NCI-H510A treated with DMSO at 0.1 percent for 48 hours (cell line): ENCODE results near the gene CD300A.
A peak's percentile ranks its signal among the peaks of the same experiment; 100 is the strongest.

Source experiments
- DNase-seq: peaks from one replicate; lab custom pipeline; 2025; lab: John Stamatoyannopoulos, UW

The CD300A gene

GRCh38 chr17:74439691-74440567 lies 26.5 kb upstream of the CD300A start:
- DNase-seq, result no peak

GRCh38 chr17:74441537-74441936 lies 24.9 kb upstream of the CD300A start:
- DNase-seq, result no peak

GRCh38 chr17:74442291-74442669 lies 24.2 kb upstream of the CD300A start:
- DNase-seq, result no peak

- peak; percentile 78 for DNase-seq
Measured at GRCh38 chr17:74442670-74443515, 23.5 kb upstream of the CD300A start.

- DNase-seq, result no peak
Measured at GRCh38 chr17:74443516-74444296, 22.7 kb upstream of the CD300A start.

GRCh38 chr17:74444406-74444805 lies 22.0 kb upstream of the CD300A start:
- DNase-seq, result no peak

GRCh38 chr17:74445158-74445557 lies 21.3 kb upstream of the CD300A start:
- DNase-seq, result no peak

- no peak for DNase-seq
Measured at GRCh38 chr17:74446551-74447500, 19.6 kb upstream of the CD300A start.

GRCh38 chr17:74447628-74448159 lies 18.7 kb upstream of the CD300A start:
- no peak for DNase-seq

- DNase-seq, result no peak
Measured at GRCh38 chr17:74448756-74449155, 17.7 kb upstream of the CD300A start.

- no peak for DNase-seq
Measured at GRCh38 chr17:74449306-74449705, 17.1 kb upstream of the CD300A start.

GRCh38 chr17:74449773-74450172 lies 16.7 kb upstream of the CD300A start:
- no peak for DNase-seq

- DNase-seq, result no peak
Measured at GRCh38 chr17:74450231-74450630, 16.2 kb upstream of the CD300A start.

- no peak for DNase-seq
Measured at GRCh38 chr17:74450925-74451403, 15.5 kb upstream of the CD300A start.

- no peak for DNase-seq
Measured at GRCh38 chr17:74451557-74451956, 14.9 kb upstream of the CD300A start.

- DNase-seq, result peak; percentile 61
Measured at GRCh38 chr17:74452033-74452840, 14.2 kb upstream of the CD300A start.

GRCh38 chr17:74452841-74453661 lies 13.4 kb upstream of the CD300A start:
- DNase-seq, result no peak

GRCh38 chr17:74453665-74454196 lies 12.7 kb upstream of the CD300A start:
- no peak for DNase-seq
